Measurements from ENCODE around the gene ESR1.

ESR1 gene

GRCh38 chr6:152143359-152143758 is 335.9 kb downstream of the ESR1 start:
- DNase-seq, result no peak

GRCh38 chr6:152146385-152146784 is 338.9 kb downstream of the ESR1 start:
- DNase-seq, result no peak

DNA sequence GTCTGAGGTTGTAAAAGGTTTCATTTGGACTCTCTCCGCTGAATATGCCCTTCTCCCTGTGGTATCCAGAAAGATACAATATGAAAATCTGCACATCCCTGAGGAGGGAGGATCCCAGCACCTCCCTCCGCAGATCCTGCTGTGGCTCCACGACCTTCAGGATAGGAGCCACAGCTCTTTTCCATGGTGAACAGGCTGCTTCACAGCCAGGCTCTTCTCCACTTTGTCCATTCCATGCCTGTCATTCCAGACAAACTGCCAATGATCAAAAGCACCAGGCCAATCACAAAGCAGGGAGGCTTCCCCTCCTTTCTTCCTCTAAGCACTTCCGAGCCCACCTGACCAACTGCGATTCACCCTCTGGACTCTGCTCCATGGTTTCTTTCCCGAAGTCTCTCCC is 339.8 kb downstream of the ESR1 start:
- no peak for DNase-seq

DNA sequence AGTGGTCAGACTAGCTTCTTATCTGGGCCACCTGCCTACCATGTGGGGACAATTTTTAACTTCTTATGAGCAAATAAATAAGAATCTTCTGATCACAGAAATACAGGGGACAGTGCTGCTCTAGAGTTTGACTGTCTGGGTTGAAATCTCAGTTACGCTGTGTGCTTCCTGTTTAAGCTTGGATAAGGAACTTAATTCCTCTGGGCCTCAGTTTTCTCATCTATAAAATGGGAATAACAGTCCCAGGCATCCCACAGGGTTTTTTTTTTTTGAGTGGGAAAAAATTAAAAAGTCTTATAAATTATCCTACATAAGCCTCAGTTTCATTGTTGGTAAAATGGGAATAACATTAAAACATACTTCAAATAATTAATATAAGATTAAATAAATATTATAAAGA is 340.9 kb downstream of the ESR1 start:
- DNase-seq, result no peak

DNA sequence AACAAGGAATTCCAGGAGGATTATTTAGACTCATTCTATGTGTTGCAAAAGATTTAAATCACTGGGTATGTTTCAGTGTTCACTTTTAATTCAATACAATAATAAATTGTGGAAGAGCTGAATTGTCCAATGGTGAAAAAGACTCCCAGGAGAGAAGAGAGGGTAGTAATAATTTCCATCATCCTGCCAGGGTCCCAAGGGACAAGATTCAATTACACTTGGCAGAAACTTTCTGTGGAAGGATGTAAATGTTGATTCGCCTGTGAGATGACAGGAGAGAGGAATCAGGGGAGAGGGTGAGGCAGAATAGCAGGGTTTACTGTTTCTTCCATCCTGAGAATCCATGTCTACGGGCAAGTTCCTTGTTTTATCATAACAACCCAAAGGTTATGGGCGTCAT is 342.7 kb downstream of the ESR1 start:
- DNase-seq, result no peak

DNA sequence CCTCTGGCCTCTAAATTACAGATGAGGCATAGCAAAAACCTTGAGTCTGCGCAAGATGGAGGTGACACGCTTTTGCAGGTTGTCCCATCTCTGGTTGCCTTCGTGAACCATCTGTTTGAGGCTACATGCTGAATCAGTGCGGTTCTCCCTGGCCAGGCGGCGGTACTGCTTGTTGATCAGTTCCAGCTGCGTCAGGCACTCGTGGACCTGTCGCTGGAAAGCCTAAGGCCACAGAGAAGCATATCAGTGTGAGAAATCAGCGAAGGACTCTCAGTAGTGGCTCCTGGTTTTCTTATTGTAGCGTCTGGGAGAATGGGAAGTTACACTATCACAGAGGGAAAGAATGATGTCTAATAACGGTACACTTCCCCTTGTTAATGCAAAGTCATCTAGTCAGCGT is 344.4 kb downstream of the ESR1 start:
- no peak for DNase-seq

- no peak for DNase-seq
These were observed 347.3 kb downstream of the ESR1 start for GRCh38 chr6:152154559-152155356.

GRCh38 chr6:152155792-152156191 is 348.3 kb downstream of the ESR1 start:
- DNase-seq, result no peak

- no peak for DNase-seq
These were observed 352.9 kb downstream of the ESR1 start for GRCh38 chr6:152160346-152160745.

GRCh38 chr6:152161501-152161900 is 354.0 kb downstream of the ESR1 start:
- DNase-seq, result no peak

DNA sequence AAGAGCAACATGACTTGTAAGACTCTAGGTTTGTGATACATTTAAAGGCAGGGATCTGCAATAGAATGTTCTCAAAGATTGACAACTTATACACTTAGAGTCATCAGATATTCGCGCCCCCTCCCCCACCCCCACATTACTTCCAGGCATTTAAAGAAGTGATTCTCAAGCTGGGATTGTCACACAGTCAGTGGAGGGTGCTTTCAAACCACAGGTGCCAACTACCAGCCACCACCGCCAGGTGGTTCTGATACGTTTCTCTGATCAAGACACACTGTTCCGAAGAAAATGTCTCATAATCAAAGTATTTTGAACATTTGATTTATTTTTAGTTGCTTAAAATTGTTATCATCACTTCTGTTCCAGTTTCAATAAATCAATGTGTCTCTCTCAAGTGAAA is 357.5 kb downstream of the ESR1 start:
- no peak for DNase-seq

DNA sequence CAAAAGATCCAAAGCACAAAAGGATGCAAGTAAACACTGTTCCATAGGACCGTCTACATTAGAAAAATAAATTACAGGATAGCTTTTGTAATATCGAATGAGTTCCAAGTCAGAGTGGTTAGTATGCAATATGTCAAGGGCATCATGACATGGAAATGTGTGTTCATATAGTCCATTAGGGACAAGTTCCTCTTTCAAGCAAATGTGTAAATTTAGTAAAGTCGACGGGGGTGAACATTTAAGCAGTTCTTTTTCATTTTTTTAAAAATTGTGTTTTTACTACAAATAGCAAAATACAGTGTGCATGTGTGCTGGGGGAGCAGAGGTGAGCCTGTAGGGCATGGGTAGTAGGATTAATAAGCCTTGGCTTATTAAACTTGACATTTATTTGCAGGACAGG is 359.0 kb downstream of the ESR1 start:
- DNase-seq, result no peak

GRCh38 chr6:152166897-152167296 is 359.4 kb downstream of the ESR1 start:
- DNase-seq, result no peak

DNA sequence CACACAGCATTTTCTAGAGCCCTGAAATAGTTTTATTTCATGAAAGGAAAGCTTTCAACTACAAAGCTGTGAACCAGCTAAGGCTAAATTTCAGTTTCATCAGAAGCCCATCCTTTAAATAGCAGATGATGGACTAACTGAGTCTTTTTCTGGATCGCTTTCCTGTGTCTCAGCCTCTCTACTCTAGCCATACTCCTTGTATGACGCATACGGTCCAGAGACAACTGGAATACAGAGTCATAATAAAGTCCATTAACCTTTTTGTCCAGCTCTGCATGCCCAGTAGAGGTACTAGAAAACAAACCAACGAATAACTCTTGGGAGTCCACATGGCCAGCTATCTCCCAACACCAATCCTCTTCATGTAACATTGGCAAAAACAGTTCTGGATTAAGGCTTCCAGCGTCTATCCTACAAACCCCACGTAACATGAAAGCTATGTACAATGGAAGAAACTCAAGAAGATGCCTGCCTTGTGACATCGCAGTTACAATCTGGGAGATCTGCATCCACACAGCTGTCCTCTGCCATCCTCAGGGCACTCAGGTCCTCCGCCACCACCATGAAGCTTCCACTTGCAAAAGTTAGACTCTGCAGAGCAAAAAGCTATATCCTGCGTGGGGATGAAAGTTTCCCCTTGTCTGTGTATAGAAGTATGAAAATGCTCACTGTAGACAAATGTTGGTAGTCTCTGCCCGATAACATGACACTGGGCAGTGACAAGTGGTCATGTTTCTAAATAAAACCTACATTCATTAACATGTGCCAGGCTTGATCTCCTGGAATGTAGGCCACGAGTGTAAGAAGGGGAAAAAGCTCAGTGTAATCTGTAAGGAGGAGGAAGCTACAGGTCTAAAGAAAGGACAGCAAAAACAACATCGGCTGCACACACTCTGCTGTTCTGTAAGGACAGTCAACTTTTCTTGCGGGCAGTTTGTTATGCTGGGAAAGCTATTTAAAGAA is 360.4 kb downstream of the ESR1 start:
- DNase-seq, result no peak

DNA sequence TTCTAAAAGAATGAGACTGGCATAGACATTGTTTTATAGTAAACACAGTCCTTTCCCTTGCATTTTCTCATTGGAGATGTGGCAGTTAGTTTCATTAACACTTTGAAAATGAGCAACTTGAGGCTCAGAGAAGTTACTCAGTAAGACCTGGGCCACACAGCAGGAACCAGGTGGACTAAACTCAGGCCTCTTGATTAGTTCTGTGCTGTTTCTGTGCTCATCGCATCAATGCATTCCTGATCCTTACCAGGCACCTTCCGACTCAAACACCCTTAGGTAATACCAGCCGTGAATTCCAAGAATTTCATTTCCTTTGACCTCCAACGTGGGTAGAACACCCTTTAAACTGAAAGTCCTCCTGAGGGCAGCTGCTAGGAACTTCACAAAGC is 362.8 kb downstream of the ESR1 start:
- no peak for DNase-seq

GRCh38 chr6:152170702-152171667 is 363.5 kb downstream of the ESR1 start:
- DNase-seq, result no peak

GRCh38 chr6:152173321-152173720 is 365.8 kb downstream of the ESR1 start:
- no peak for DNase-seq

DNA sequence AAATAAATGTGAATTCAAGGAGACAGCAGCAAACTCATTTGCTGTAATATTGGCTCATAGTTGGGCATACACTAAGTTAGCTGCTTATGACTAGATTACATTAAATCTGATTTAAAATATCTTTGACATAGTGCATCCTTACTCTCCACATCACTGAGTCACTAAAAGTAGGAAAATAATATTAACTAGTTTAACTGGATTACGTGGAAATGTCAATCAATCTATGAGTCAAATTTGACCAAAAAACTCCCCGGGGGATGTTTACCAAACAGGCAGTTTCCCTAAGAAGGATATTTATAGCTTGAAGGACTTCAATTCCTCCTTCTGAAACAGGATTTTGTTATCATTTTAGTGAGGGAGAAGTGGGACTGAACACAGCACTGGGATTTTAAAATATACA is 366.5 kb downstream of the ESR1 start:
- no peak for DNase-seq

DNA sequence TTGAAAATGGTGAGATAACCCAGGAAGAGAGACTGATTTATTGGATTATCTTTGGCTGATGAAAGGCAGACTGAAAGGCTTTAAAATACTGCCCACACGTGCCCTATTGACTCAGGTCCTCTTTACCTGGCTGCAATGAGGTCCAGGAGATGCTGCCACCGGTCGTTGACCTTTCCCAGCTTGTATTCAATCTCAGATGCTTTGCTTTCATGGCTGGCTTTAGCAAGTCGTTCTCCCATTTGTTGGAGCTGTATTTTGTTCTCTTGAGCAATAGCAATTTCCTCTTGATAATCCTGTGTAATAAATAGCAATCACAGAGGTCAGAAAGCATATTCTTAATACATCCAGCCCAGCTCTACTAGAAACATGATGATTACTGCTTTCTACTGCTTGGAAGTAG is 368.8 kb downstream of the ESR1 start:
- no peak for DNase-seq

Data from NCI-H1436 treated with DMSO at 0.1 percent for 48 hours (cell line).